ENCODE measurements around the gene NOSTRIN.

- TF ChIP-seq YY1 (IDR thresholded peaks at IDR 0.05; ENCODE audit: insufficient read depth, insufficient read length) (no peak), SUZ12 (IDR thresholded peaks at IDR 0.05; ENCODE audit: extremely low read depth, insufficient read depth, insufficient read length) (no peak)
Measured at GRCh38 chr2:168858146-168858545, 55.7 kb downstream of the NOSTRIN start.

All from NT2/D1 (cell line).